Osteoblast (primary cell): ENCODE measurements around the gene FAF2. TPM values are rescaled to one million over a fixed set of nuclear protein-coding genes. Genes with fewer than 3 reads are reported as not detected.
A peak's percentile ranks its signal among the peaks of the same experiment; 100 is the strongest.

Experiments used
- DNase-seq: peaks from one replicate; pipeline ENCODE4 v3.0.0; 2011; ENCODE audit warnings: low spot score, mixed read lengths; ENCODE audit not compliant: insufficient read length; ENCODE audit errors: missing footprints
- H2AFZ ChIP-seq: 2 replicates; pipeline ENCODE4 v1.6.0; 2011; ENCODE audit warnings: mild to moderate bottlenecking, low read length
- H3K27ac ChIP-seq: 2 replicates; pipeline ENCODE4 v1.5.1; 2011; ENCODE audit warnings: mild to moderate bottlenecking, low read depth, low read length, moderate library complexity
- H3K27me3 ChIP-seq: 2 replicates; pipeline ENCODE4 v1.6.0; 2012; ENCODE audit warnings: mild to moderate bottlenecking, control low read depth, inconsistent platforms, low read length, moderate library complexity; ENCODE audit not compliant: insufficient read depth
- H3K36me3 ChIP-seq: 2 replicates; pipeline ENCODE4 v1.5.1; 2011; ENCODE audit warnings: mild to moderate bottlenecking, low read length, control low read depth, moderate library complexity; ENCODE audit not compliant: insufficient read depth
- H3K4me1 ChIP-seq: 2 replicates; pipeline ENCODE4 v1.5.1; 2011; ENCODE audit warnings: mild to moderate bottlenecking, low read length, control low read depth, moderate library complexity; ENCODE audit not compliant: insufficient read depth
- H3K4me2 ChIP-seq: 2 replicates; pipeline ENCODE4 v1.6.0; 2011; ENCODE audit warnings: mild to moderate bottlenecking, low read length; ENCODE audit not compliant: insufficient read depth
- H3K4me3 ChIP-seq: fragments of 200-600 bp; sonication (generic); 3 replicates; pipeline ENCODE4 v1.5.1; 2012; ENCODE audit warnings: mild to moderate bottlenecking, low read length, inconsistent platforms; ENCODE audit not compliant: insufficient read depth
- H3K79me2 ChIP-seq: 2 replicates; pipeline ENCODE4 v1.6.0; 2012; ENCODE audit warnings: mild to moderate bottlenecking, low read length, control low read depth, inconsistent platforms; ENCODE audit not compliant: insufficient read depth
- H3K9me3 ChIP-seq: 2 replicates; pipeline ENCODE4 v1.5.1; 2011; ENCODE audit warnings: low read depth, low read length, control low read depth
- H4K20me1 ChIP-seq: 2 replicates; pipeline ENCODE4 v1.6.0; 2012; ENCODE audit warnings: mild to moderate bottlenecking, low read length, control low read depth; ENCODE audit not compliant: insufficient read depth
- CTCF ChIP-seq: IDR thresholded peaks from 2 replicates; pipeline ENCODE4 v1.5.1; 2011; ENCODE audit warnings: mild to moderate bottlenecking, low read depth, low read length, moderate library complexity; ENCODE audit errors: extremely low read depth
- total RNA-seq: library from RNA; depleted of rRNA; stranded (reverse); fragments of >200 nt; gene quantifications from 2 replicates; pipeline ENCODE4 v1.2.3, GENCODE V29; 2012

The FAF2 gene
- total RNA-seq, 1 donor: 40.2 TPM

- H3K36me3 ChIP-seq: no peaks in the 10 kb centered on the region
- peaks cover 3% of the 10 kb centered on the region for H4K20me1 ChIP-seq
- H2AFZ ChIP-seq: no peak overlapping the region
- peaks cover 8% of the 10 kb centered on the region for H3K79me2 ChIP-seq
- no peak for DNase-seq
- peaks cover 10% of the 10 kb centered on the region for H3K27me3 ChIP-seq
- H3K27ac ChIP-seq: no peak overlapping the region
- TF ChIP-seq CTCF: no peak
- H3K9me3 ChIP-seq: no peaks in the 10 kb centered on the region
- no peak overlapping the region for H3K4me2 ChIP-seq
- H3K4me1 ChIP-seq: peaks cover 14% of the 10 kb centered on the region
- no peak overlapping the region for H3K4me3 ChIP-seq
Observed at GRCh38 chr5:176540956-176541337, 92.8 kb downstream of the FAF2 start.

GRCh38 chr5:176541338-176542134, 93.4 kb downstream of the FAF2 start:
- TF ChIP-seq CTCF: no peak
- peak; percentile 73 for DNase-seq
- H2AFZ ChIP-seq: no peak overlapping the region
- H3K4me2 ChIP-seq: no peak overlapping the region
- no peaks in the 10 kb centered on the region for H3K36me3 ChIP-seq
- no peak overlapping the region for H3K27ac ChIP-seq
- H3K27me3 ChIP-seq: peaks cover 10% of the 10 kb centered on the region
- no peaks in the 10 kb centered on the region for H3K9me3 ChIP-seq
- peaks cover 12% of the 10 kb centered on the region for H3K4me1 ChIP-seq
- no peak overlapping the region for H3K4me3 ChIP-seq
- H4K20me1 ChIP-seq: no peaks in the 10 kb centered on the region
- peaks cover 2% of the 10 kb centered on the region for H3K79me2 ChIP-seq

- Histone ChIP-seq H4K20me1 (no peaks in the 10 kb centered on the region), H2AFZ (peak overlapping the region; percentile 65), H3K27me3 (peaks cover 10% of the 10 kb centered on the region), H3K4me3 (peak overlapping the region; percentile 69), H3K9me3 (no peaks in the 10 kb centered on the region), H3K27ac (no peak overlapping the region), H3K79me2 (no peaks in the 10 kb centered on the region), H3K36me3 (no peaks in the 10 kb centered on the region), H3K4me2 (peak overlapping the region; percentile 80), H3K4me1 (peaks cover 12% of the 10 kb centered on the region)
- no peak for TF ChIP-seq CTCF
- peak; percentile 58 for DNase-seq
Observed at GRCh38 chr5:176542135-176542595, 94.0 kb downstream of the FAF2 start.

- Histone ChIP-seq H3K79me2 (no peaks in the 10 kb centered on the region), H2AFZ (peak overlapping the region; percentile 65), H3K4me1 (peaks cover 12% of the 10 kb centered on the region), H3K27ac (no peak overlapping the region), H4K20me1 (no peaks in the 10 kb centered on the region), H3K4me2 (peak overlapping the region; percentile 95), H3K27me3 (peaks cover 10% of the 10 kb centered on the region), H3K4me3 (peak overlapping the region; percentile 76), H3K36me3 (no peaks in the 10 kb centered on the region), H3K9me3 (no peaks in the 10 kb centered on the region)
- no peak for TF ChIP-seq CTCF
- peak; percentile 85 for DNase-seq
Observed at GRCh38 chr5:176542596-176543427, 94.6 kb downstream of the FAF2 start.
